CD14-positive monocyte (primary cell): ENCODE data around the gene CCN5. TPM values are rescaled to one million over a fixed set of nuclear protein-coding genes. Genes with fewer than 3 reads are reported as not detected.

Experiments used
- DNase-seq, 3 donors: peaks; one replicate each; pipeline ENCODE4 v3.0.0-alpha.2; 2011 to 2022
- H2AFZ ChIP-seq: 2 replicates; pipeline ENCODE4 v1.6.0; 2012; ENCODE audit warnings: mild to moderate bottlenecking, low read depth, low read length, inconsistent platforms; ENCODE audit not compliant: insufficient read depth, poor library complexity, severe bottlenecking
- H3K27ac ChIP-seq, 2 donors: 1 replicate in 1 of 2; 2 replicates in 1 of 2; pipeline ENCODE4 v1.5.1; 2012 to 2013; ENCODE audit warnings: low read length in 2 of 2, control low read depth in 1 of 2, inconsistent platforms in 1 of 2, low read depth in 1 of 2, mild to moderate bottlenecking in 1 of 2
- H3K27me3 ChIP-seq, 2 donors: one replicate each; pipeline versions ENCODE4 v1.6.0 to v1.6.1; 2011 to 2013; ENCODE audit warnings: low read length in 2 of 2; ENCODE audit not compliant: control insufficient read depth in 2 of 2, insufficient read depth in 2 of 2
- H3K36me3 ChIP-seq, 2 donors: replicated peaks in 1 of 2; 1 replicate in 1 of 2; 2 replicates in 1 of 2; pipeline versions ENCODE4 v1.5.1 to v1.6.1; 2012 to 2013; ENCODE audit warnings: low read length in 2 of 2, control low read depth in 1 of 2, inconsistent platforms in 1 of 2, mild to moderate bottlenecking in 1 of 2; ENCODE audit not compliant: insufficient read depth in 2 of 2, control insufficient read depth in 1 of 2
- H3K4me1 ChIP-seq, 2 donors: 1 replicate in 1 of 2; 2 replicates in 1 of 2; pipeline versions ENCODE4 v1.5.1 to v1.6.1; 2012 to 2013; ENCODE audit warnings: low read length in 2 of 2, control low read depth in 1 of 2, inconsistent platforms in 1 of 2, mild to moderate bottlenecking in 1 of 2, moderate library complexity in 1 of 2; ENCODE audit not compliant: insufficient read depth in 2 of 2, control insufficient read depth in 1 of 2
- H3K4me2 ChIP-seq: replicated peaks from 2 replicates; pipeline ENCODE3; 2012; ENCODE audit warnings: low read length, moderate library complexity, mild to moderate bottlenecking; ENCODE audit not compliant: poor library complexity, severe bottlenecking; ENCODE audit errors: extremely low read depth
- H3K4me3 ChIP-seq, 3 experiments: fragments of 200-600 bp in 1 of 3; sonication (generic) in 1 of 3; replicated peaks in 1 of 3; 1 replicate in 2 of 3; 2 replicates in 1 of 3; pipeline ENCODE4 v1.5.1; 2011 to 2013; ENCODE audit warnings: low read length in 3 of 3, mild to moderate bottlenecking in 3 of 3, control low read depth in 2 of 3, low read depth in 2 of 3, inconsistent platforms in 1 of 3, moderate library complexity in 1 of 3
- H3K79me2 ChIP-seq: 2 replicates; pipeline ENCODE4 v1.6.0; 2012; ENCODE audit warnings: mild to moderate bottlenecking, control low read depth, inconsistent platforms, low read length, moderate library complexity; ENCODE audit not compliant: insufficient read depth
- H3K9ac ChIP-seq: 2 replicates; pipeline ENCODE4 v1.6.0; 2017; ENCODE audit warnings: low read length, mild to moderate bottlenecking; ENCODE audit not compliant: insufficient read depth, poor library complexity, severe bottlenecking
- H3K9me3 ChIP-seq, 2 donors: replicated peaks in 1 of 2; 1 replicate in 1 of 2; 2 replicates in 1 of 2; pipeline versions ENCODE4 v1.5.1 to v1.6.1; 2012 to 2013; ENCODE audit warnings: low read length in 2 of 2, control low read depth in 1 of 2; ENCODE audit not compliant: control insufficient read depth in 1 of 2, insufficient read depth in 1 of 2
- H4K20me1 ChIP-seq: 2 replicates; pipeline ENCODE4 v1.6.0; 2012; ENCODE audit warnings: mild to moderate bottlenecking, low read length, control low read depth, moderate library complexity; ENCODE audit not compliant: insufficient read depth
- H3K27ac Mint-ChIP-seq, 7 donors: one replicate each; pipeline ENCODE4 v1.8.0; 2020; ENCODE audit warnings: mild to moderate bottlenecking in 7 of 7, mixed read lengths in 7 of 7, moderate library complexity in 6 of 7, inconsistent platforms in 2 of 7
- H3K27me3 Mint-ChIP-seq, 3 donors: one replicate each; pipeline ENCODE4 v1.8.0; 2021 to 2022; ENCODE audit warnings: low read depth in 3 of 3, mild to moderate bottlenecking in 3 of 3, mixed read lengths in 3 of 3, moderate library complexity in 3 of 3, inconsistent platforms in 1 of 3
- H3K36me3 Mint-ChIP-seq, 2 donors: one replicate each; pipeline ENCODE4 v1.8.0; 2020; ENCODE audit warnings: mixed read lengths in 2 of 2, inconsistent platforms in 1 of 2, mild to moderate bottlenecking in 1 of 2
- H3K4me1 Mint-ChIP-seq: one replicate; pipeline ENCODE4 v1.8.0; 2020; ENCODE audit warnings: mild to moderate bottlenecking, mixed read lengths
- H3K4me3 Mint-ChIP-seq, 2 donors: one replicate each; pipeline ENCODE4 v1.8.0; 2020; ENCODE audit warnings: mild to moderate bottlenecking in 2 of 2, mixed read lengths in 2 of 2, moderate library complexity in 1 of 2
- H3K9me3 Mint-ChIP-seq, 7 donors: one replicate each; pipeline ENCODE4 v1.8.0; 2020 to 2022; ENCODE audit warnings: mixed read lengths in 7 of 7, mild to moderate bottlenecking in 6 of 7, moderate library complexity in 6 of 7, inconsistent platforms in 2 of 7
- CTCF ChIP-seq: fragments of 200-600 bp; IDR thresholded peaks from one replicate; pipeline ENCODE4 v1.8.0; 2022; ENCODE audit warnings: antibody characterized with exemption, mild to moderate bottlenecking
- WGBS: methylation state at CpG from one replicate; pipeline ENCODE4 v1.1.5; 2013; ENCODE audit warnings: missing lambda C conversion rate; ENCODE audit not compliant: insufficient coverage; 5-methylcytosine and 5-hydroxymethylcytosine counted together
- intact Hi-C, 2 donors: fragments of 100-400 bp; cut with micrococcal nuclease; formaldehyde crosslinking; loops; one replicate each; pipeline versions ENCODE4 v1.15.0 to v1.15.1; 2023
- polyA plus RNA-seq, 3 donors: library from polyadenylated mRNA; depleted of rRNA in 1 of 3; unstranded in 2 of 3; stranded (reverse) in 1 of 3; fragments of 300-500 nt in 2 of 3; fragments of >200 nt in 1 of 3; fragmentation: Illumina TruSeq in 2 of 3; gene quantifications; 1 replicate in 2 of 3; 2 replicates in 1 of 3; pipeline ENCODE4 v1.2.3, GENCODE V29; 2012 to 2021

Gene CCN5
- polyA plus RNA-seq, 3 donors: not detected

- H3K4me3 Mint-ChIP-seq: no peak overlapping the region
- H3K4me2 ChIP-seq: no peak overlapping the region
- H3K27ac Mint-ChIP-seq: no peak overlapping the region
- no peaks in the 10 kb centered on the region for H3K36me3 ChIP-seq
- H3K4me1 Mint-ChIP-seq: peaks cover 4% of the 10 kb centered on the region
- H4K20me1 ChIP-seq: no peaks in the 10 kb centered on the region
- TF ChIP-seq CTCF: no peak
- peaks cover 0 to 2% (median 0%) of the 10 kb centered on the region in 7 donors for H3K9me3 Mint-ChIP-seq
- H3K9ac ChIP-seq: no peak overlapping the region
- H3K36me3 Mint-ChIP-seq: no peaks in the 10 kb centered on the region
- peaks cover 0 to 4% of the 10 kb centered on the region in 2 donors for H3K27me3 ChIP-seq
- no peak overlapping the region for H2AFZ ChIP-seq
- no peak overlapping the region for H3K27ac ChIP-seq
- H3K4me1 ChIP-seq: no peaks in the 10 kb centered on the region
- peaks cover 1 to 22% (median 9%) of the 10 kb centered on the region in 3 donors for H3K27me3 Mint-ChIP-seq
- WGBS: 92% methylated on average over 2 of the region's 7 CpGs
- no peak overlapping the region for H3K4me3 ChIP-seq
- intact Hi-C loops: no loop called here
- H3K9me3 ChIP-seq: no peaks in the 10 kb centered on the region
- no peaks in the 10 kb centered on the region for H3K79me2 ChIP-seq
- no peak for DNase-seq
Observed at GRCh38 chr20:44754554-44754953, 39.4 kb downstream of the CCN5 start.

- WGBS: 93% methylated on average over 9 of the region's 18 CpGs
Observed at GRCh38 chr20:44756011-44756688, 41.0 kb downstream of the CCN5 start.

More at GRCh38 chr20:44756011-44756688, 41.0 kb downstream of the CCN5 start:
- Histone ChIP-seq H3K9me3 (no peaks in the 10 kb centered on the region), H3K4me1 (no peaks in the 10 kb centered on the region), H3K27ac (no peak overlapping the region), H4K20me1 (no peaks in the 10 kb centered on the region), H3K4me2 (no peak overlapping the region), H3K9ac (no peak overlapping the region), H3K4me3 (no peak overlapping the region), H3K36me3 (no peaks in the 10 kb centered on the region), H3K79me2 (no peaks in the 10 kb centered on the region), H3K27me3 (no peaks in the 10 kb centered on the region), H2AFZ (no peak overlapping the region)
- intact Hi-C loops: no loop called here
- H3K9me3 Mint-ChIP-seq: no peaks in the 10 kb centered on the region
- no peak overlapping the region for H3K27ac Mint-ChIP-seq
- H3K27me3 Mint-ChIP-seq: peaks cover 0 to 12% (median 9%) of the 10 kb centered on the region in 3 donors
- TF ChIP-seq CTCF: no peak
- DNase-seq: no peak
- H3K4me1 Mint-ChIP-seq: peaks cover 4% of the 10 kb centered on the region
- no peaks in the 10 kb centered on the region for H3K36me3 Mint-ChIP-seq
- H3K4me3 Mint-ChIP-seq: no peak overlapping the region
